CD4-positive, alpha-beta T cell (primary cell): ENCODE results near the gene LMOD1. TPM values are rescaled to one million over a fixed set of nuclear protein-coding genes. Genes with fewer than 3 reads are reported as not detected.

Experiments used
- ATAC-seq: fragments of 200-7000 bp; cut with Tn5 transposase; one replicate; pipeline ENCODE4 v1.10.0; 2022; ENCODE audit warnings: mild to moderate bottlenecking; ENCODE audit not compliant: poor library complexity
- CTCF ChIA-PET: fragments of 350-600 bp; sonication (Branson Sonifier 250); formaldehyde crosslinking; loops from one replicate; lab custom pipeline; 2021; ENCODE audit warnings: antibody characterized with exemption, inconsistent platforms; lab: Charles Lee
- POLR2A ChIA-PET: fragments of 350-600 bp; sonication (Branson Sonifier 250); formaldehyde crosslinking; loops from one replicate; lab custom pipeline; 2021; ENCODE audit warnings: antibody characterized with exemption, inconsistent platforms; lab: Charles Lee
- DNase-seq, 14 experiments: peaks; one replicate each; pipeline ENCODE4 v3.0.0-alpha.2; 2013 to 2020; ENCODE audit warnings: mixed read lengths in 2 of 14
- H3K27ac ChIP-seq, 2 donors: one replicate each; pipeline versions ENCODE4 v1.5.1 to v1.7.0; 2013; ENCODE audit warnings: low read length in 2 of 2, low read depth in 1 of 2, mild to moderate bottlenecking in 1 of 2
- H3K27me3 ChIP-seq, 2 experiments: 1 replicate in 1 of 2; 2 replicates in 1 of 2; pipeline versions ENCODE4 v1.6.1 to v1.7.0; 2013; ENCODE audit warnings: low read length in 2 of 2, control low read depth in 1 of 2, mild to moderate bottlenecking in 1 of 2, moderate library complexity in 1 of 2; ENCODE audit not compliant: insufficient read depth in 2 of 2, control insufficient read depth in 1 of 2
- H3K36me3 ChIP-seq: one replicate; pipeline ENCODE4 v1.6.1; 2013; ENCODE audit warnings: low read length, control low read depth; ENCODE audit not compliant: insufficient read depth
- H3K4me1 ChIP-seq: one replicate; pipeline ENCODE4 v1.6.1; 2013; ENCODE audit warnings: low read length, control low read depth; ENCODE audit not compliant: insufficient read depth
- H3K4me3 ChIP-seq: one replicate; pipeline ENCODE4 v1.5.1; 2013; ENCODE audit warnings: mild to moderate bottlenecking, low read length, moderate library complexity
- H3K9me3 ChIP-seq, 2 experiments: 1 replicate in 1 of 2; 2 replicates in 1 of 2; pipeline versions ENCODE4 v1.6.1 to v1.7.0; 2013; ENCODE audit warnings: low read length in 2 of 2, mild to moderate bottlenecking in 2 of 2, control low read depth in 1 of 2, moderate library complexity in 1 of 2; ENCODE audit not compliant: control insufficient read depth in 1 of 2, insufficient read depth in 1 of 2
- H3K27ac Mint-ChIP-seq: one replicate; pipeline ENCODE4 v1.8.0; 2020; ENCODE audit warnings: mixed read lengths
- H3K27me3 Mint-ChIP-seq: one replicate; pipeline ENCODE4 v1.8.0; 2021; ENCODE audit warnings: mixed read lengths
- H3K36me3 Mint-ChIP-seq: one replicate; pipeline ENCODE4 v1.8.0; 2021; ENCODE audit warnings: low read depth, mixed read lengths
- H3K4me1 Mint-ChIP-seq: one replicate; pipeline ENCODE4 v1.8.0; 2021; ENCODE audit warnings: low read depth, mixed read lengths
- H3K4me3 Mint-ChIP-seq: one replicate; pipeline ENCODE4 v1.8.0; 2020; ENCODE audit warnings: mild to moderate bottlenecking, mixed read lengths
- H3K9me3 Mint-ChIP-seq: one replicate; pipeline ENCODE4 v1.8.0; 2020; ENCODE audit warnings: mixed read lengths
- intact Hi-C, 2 experiments: fragments of 100-400 bp; cut with DNase I in 1 of 2; cut with micrococcal nuclease in 1 of 2; formaldehyde crosslinking; loops; one replicate each; pipeline versions ENCODE4 v1.15.1 to v1.9.0; 2023 to 2025; cut with DNase I, micrococcal nuclease
- total RNA-seq, 174 experiments: library from RNA in 2 of 174; stranded (reverse) in 2 of 174; gene quantifications; one replicate each; pipeline ENCODE4 v1.2.3 and lab custom pipeline; 2021 to 2026
- TF ChIP-seq, protein P1 (sequence below): fragments of 200-600 bp; IDR thresholded peaks from one replicate; pipeline ENCODE4 v1.8.0; 2022; ENCODE audit warnings: antibody characterized with exemption, mild to moderate bottlenecking

LMOD1 gene
- total RNA-seq, 2 experiments from 2014 or later = not detected

DNA sequence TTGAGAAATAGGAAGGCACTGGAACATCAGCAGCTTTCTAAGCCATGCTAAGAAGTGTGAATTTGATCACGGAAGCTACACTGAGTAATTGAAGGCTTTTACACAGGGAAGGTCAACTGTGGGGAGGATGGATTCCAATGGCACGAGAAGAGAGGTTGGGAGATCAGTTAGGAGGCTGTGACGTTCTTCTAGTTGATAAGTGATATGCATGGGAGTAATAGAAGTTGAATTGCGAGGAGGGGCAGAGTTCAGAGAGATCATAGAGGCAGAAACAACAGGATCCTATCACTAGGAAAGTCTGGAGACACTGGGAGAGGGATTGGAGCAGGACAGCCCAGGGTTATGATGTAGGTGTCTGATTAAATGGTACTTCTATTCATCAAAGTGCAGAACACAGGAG, 16.2 kb downstream of the LMOD1 start:
- Mint-ChIP-seq H3K27me3 (peaks cover 7% of the 10 kb centered on the region), H3K36me3 (no peaks in the 10 kb centered on the region), H3K27ac (no peak overlapping the region), H3K9me3 (no peaks in the 10 kb centered on the region), H3K4me3 (no peak overlapping the region), H3K4me1 (no peaks in the 10 kb centered on the region)
- H3K27me3 ChIP-seq = peaks cover 8 to 11% of the 10 kb centered on the region in 2 experiments
- no peak overlapping the region for H3K4me3 ChIP-seq
- TF ChIP-seq, protein P1, sequence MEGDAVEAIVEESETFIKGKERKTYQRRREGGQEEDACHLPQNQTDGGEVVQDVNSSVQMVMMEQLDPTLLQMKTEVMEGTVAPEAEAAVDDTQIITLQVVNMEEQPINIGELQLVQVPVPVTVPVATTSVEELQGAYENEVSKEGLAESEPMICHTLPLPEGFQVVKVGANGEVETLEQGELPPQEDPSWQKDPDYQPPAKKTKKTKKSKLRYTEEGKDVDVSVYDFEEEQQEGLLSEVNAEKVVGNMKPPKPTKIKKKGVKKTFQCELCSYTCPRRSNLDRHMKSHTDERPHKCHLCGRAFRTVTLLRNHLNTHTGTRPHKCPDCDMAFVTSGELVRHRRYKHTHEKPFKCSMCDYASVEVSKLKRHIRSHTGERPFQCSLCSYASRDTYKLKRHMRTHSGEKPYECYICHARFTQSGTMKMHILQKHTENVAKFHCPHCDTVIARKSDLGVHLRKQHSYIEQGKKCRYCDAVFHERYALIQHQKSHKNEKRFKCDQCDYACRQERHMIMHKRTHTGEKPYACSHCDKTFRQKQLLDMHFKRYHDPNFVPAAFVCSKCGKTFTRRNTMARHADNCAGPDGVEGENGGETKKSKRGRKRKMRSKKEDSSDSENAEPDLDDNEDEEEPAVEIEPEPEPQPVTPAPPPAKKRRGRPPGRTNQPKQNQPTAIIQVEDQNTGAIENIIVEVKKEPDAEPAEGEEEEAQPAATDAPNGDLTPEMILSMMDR = no peak
- intact Hi-C loops = no loop called here
- DNase-seq = no peak
- ChIA-PET POLR2A (no interaction called here), CTCF (no interaction called here)
- H3K9me3 ChIP-seq = no peaks in the 10 kb centered on the region
- no peaks in the 10 kb centered on the region for H3K4me1 ChIP-seq
- no peaks in the 10 kb centered on the region for H3K36me3 ChIP-seq
- no peak for ATAC-seq
- H3K27ac ChIP-seq = no peak overlapping the region

DNA sequence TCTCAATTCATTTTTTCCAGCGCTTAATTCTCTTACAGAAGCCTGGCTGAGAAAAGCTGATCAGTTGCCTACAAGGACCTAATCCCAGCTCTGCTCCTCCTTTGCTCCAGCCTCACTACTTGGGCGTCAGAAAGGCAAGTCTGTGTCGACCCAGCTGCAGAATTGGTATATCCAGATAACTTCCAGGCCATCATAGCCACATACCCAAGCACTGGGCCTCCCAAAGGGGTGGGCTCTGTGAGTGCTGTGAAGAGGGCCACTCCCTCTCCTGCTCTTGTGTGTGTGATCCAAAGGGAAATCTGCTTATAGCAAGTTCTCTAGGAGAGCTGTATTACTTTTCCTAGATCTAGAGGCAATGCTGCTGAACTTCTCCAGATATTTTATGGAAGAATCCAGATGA, 18.1 kb downstream of the LMOD1 start:
- no peak overlapping the region for H3K4me3 Mint-ChIP-seq
- no peak overlapping the region for H3K27ac Mint-ChIP-seq
- intact Hi-C loops = no loop called here
- H3K27ac ChIP-seq = no peak overlapping the region
- H3K27me3 Mint-ChIP-seq = peaks cover 4% of the 10 kb centered on the region
- H3K9me3 Mint-ChIP-seq = no peaks in the 10 kb centered on the region
- no peaks in the 10 kb centered on the region for H3K4me1 Mint-ChIP-seq
- H3K9me3 ChIP-seq = no peaks in the 10 kb centered on the region
- ATAC-seq (no peak), DNase-seq (no peak)
- POLR2A ChIA-PET = no interaction called here
- TF ChIP-seq, protein P1 = no peak
- no peaks in the 10 kb centered on the region for H3K36me3 Mint-ChIP-seq
- CTCF ChIA-PET = no interaction called here
- H3K4me1 ChIP-seq = no peaks in the 10 kb centered on the region
- no peak overlapping the region for H3K4me3 ChIP-seq
- no peaks in the 10 kb centered on the region for H3K36me3 ChIP-seq
- H3K27me3 ChIP-seq = peaks cover 8 to 11% of the 10 kb centered on the region in 2 experiments

GRCh38 chr1:201925981-201926645, 20.2 kb downstream of the LMOD1 start:
- no peak overlapping the region for H3K4me3 Mint-ChIP-seq
- H3K9me3 ChIP-seq = no peaks in the 10 kb centered on the region
- no peaks in the 10 kb centered on the region for H3K36me3 ChIP-seq
- no peaks in the 10 kb centered on the region for H3K36me3 Mint-ChIP-seq
- H3K27ac Mint-ChIP-seq = no peak overlapping the region
- H3K4me3 ChIP-seq = no peak overlapping the region
- intact Hi-C loops = no loop called here
- TF ChIP-seq, protein P1 = no peak
- ChIA-PET POLR2A (no interaction called here), CTCF (no interaction called here)
- H3K9me3 Mint-ChIP-seq = no peaks in the 10 kb centered on the region
- peaks cover 8 to 11% of the 10 kb centered on the region in 2 experiments for H3K27me3 ChIP-seq
- DNase-seq (no peak), ATAC-seq (no peak)
- H3K27ac ChIP-seq = no peak overlapping the region
- no peaks in the 10 kb centered on the region for H3K4me1 Mint-ChIP-seq
- no peaks in the 10 kb centered on the region for H3K4me1 ChIP-seq
- H3K27me3 Mint-ChIP-seq = peaks cover 11% of the 10 kb centered on the region
